ENCODE data around the gene CNDP2.

Gene CNDP2

GRCh38 chr18:74480149-74480651 is 16.0 kb upstream of the CNDP2 start:
- no peak for DNase-seq (ENCODE audit: extremely low read depth, low read depth)
- no peak for TF ChIP-seq CTCF (IDR thresholded peaks at IDR 0.05; ENCODE audit: low read depth, low read length)

GRCh38 chr18:74482697-74483096 is 13.5 kb upstream of the CNDP2 start:
- no peak for TF ChIP-seq CTCF (IDR thresholded peaks at IDR 0.05; ENCODE audit: low read depth, low read length)
- no peak for DNase-seq (ENCODE audit: extremely low read depth, low read depth)

GRCh38 chr18:74486119-74486849 is 9.9 kb upstream of the CNDP2 start:
- TF ChIP-seq CTCF (IDR thresholded peaks at IDR 0.05; ENCODE audit: low read depth, low read length): no peak
- DNase-seq (ENCODE audit: extremely low read depth, low read depth): no peak

- DNase-seq (ENCODE audit: extremely low read depth, low read depth): no peak
- TF ChIP-seq CTCF (IDR thresholded peaks at IDR 0.05; ENCODE audit: low read depth, low read length): no peak
Observed at GRCh38 chr18:74488354-74488753, 7.8 kb upstream of the CNDP2 start.

GRCh38 chr18:74488864-74489263 is 7.3 kb upstream of the CNDP2 start:
- TF ChIP-seq CTCF (IDR thresholded peaks at IDR 0.05; ENCODE audit: low read depth, low read length): no peak
- DNase-seq (ENCODE audit: extremely low read depth, low read depth): no peak

- DNase-seq (ENCODE audit: extremely low read depth, low read depth): no peak
- TF ChIP-seq CTCF (IDR thresholded peaks at IDR 0.05; ENCODE audit: low read depth, low read length): no peak
Observed at GRCh38 chr18:74489676-74490075, 6.5 kb upstream of the CNDP2 start.

GRCh38 chr18:74492259-74492658 is 3.9 kb upstream of the CNDP2 start:
- no peak for DNase-seq (ENCODE audit: extremely low read depth, low read depth)
- no peak for TF ChIP-seq CTCF (IDR thresholded peaks at IDR 0.05; ENCODE audit: low read depth, low read length)

All from AG09319 (cell line).